ENCODE measurements around the gene MEIOC. TPM values are rescaled to one million over a fixed set of nuclear protein-coding genes. Genes with fewer than 3 reads are reported as not detected.

MEIOC gene
- total RNA-seq, 1 experiment from 2014 or later: not detected

DNA sequence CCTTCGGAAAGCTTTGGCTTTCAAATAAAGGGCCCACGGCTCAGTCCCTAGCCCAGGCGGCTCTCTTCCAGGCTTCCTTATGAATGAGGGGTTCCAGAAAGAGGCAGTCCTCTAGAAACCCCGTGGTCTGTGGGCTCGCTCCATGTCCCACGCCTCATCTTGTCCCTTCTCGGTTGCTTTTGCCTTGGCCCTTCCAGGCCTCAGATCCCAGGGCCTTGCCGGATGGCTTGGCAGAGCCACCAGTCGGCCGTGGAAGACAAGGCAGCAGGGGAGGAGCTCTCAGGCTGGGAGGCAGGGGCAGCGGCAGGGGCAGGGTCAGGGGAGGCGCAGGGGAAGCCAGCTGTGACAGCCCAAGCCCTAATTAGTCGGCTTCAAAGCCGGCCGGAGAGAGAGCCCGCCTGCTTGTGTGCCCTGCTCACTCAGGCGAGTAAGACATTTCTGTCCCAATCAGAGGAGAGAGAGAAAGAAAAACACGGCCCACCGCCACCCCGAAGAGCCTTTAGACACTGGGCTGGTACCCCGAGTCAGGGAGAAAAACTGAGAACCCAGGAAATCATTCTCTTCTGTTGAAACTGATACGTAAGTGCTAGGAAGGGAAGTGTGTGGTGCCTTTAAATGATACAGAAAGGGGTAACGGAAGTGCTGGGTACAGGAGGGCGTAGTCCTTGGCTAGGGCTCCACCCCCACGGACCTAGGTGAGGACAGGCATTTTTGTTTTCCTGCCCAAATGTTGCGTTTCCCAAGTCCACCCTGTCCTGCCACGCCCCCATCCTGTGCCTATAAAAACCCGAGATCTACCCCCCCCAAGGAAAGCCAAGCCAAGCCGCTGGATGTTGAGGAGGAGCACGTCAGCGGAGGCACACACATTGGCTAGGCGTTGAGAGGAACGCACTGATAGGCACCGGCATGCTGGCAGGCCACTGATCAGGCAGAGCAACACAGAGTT, 27.8 kb upstream of the MEIOC start:
- Histone ChIP-seq H3K79me2 (ENCODE audit: low read length) (no peaks in the 10 kb centered on the region), H3K27me3 (ENCODE audit: low read length) (no peaks in the 10 kb centered on the region), H3K9me3 (ENCODE audit: low read length) (no peaks in the 10 kb centered on the region), H3K9me2 (replicated peaks; ENCODE audit: low read length) (no peaks in the 10 kb centered on the region), H2AFZ (ENCODE audit: low read length) (no peak overlapping the region), H3K4me1 (ENCODE audit: insufficient read depth, low read length) (no peaks in the 10 kb centered on the region), H3K4me2 (ENCODE audit: low read length) (no peak overlapping the region), H3F3A (ENCODE audit: low read length, unreplicated experiment) (no peaks in the 10 kb centered on the region), H4K20me1 (ENCODE audit: low read length) (no peaks in the 10 kb centered on the region), H3K36me3 (ENCODE audit: low read depth, low read length) (no peaks in the 10 kb centered on the region), H3K27ac (ENCODE audit: low read length) (no peak overlapping the region), H3K4me3 (ENCODE audit: low read length) (no peak overlapping the region), H3K9ac (ENCODE audit: low read length) (no peak overlapping the region)
- TF ChIP-seq, protein P1, sequence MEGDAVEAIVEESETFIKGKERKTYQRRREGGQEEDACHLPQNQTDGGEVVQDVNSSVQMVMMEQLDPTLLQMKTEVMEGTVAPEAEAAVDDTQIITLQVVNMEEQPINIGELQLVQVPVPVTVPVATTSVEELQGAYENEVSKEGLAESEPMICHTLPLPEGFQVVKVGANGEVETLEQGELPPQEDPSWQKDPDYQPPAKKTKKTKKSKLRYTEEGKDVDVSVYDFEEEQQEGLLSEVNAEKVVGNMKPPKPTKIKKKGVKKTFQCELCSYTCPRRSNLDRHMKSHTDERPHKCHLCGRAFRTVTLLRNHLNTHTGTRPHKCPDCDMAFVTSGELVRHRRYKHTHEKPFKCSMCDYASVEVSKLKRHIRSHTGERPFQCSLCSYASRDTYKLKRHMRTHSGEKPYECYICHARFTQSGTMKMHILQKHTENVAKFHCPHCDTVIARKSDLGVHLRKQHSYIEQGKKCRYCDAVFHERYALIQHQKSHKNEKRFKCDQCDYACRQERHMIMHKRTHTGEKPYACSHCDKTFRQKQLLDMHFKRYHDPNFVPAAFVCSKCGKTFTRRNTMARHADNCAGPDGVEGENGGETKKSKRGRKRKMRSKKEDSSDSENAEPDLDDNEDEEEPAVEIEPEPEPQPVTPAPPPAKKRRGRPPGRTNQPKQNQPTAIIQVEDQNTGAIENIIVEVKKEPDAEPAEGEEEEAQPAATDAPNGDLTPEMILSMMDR (conservative IDR thresholded peaks at IDR 0.05; ENCODE audit: low read depth, low read length): no peak
- TF ChIP-seq EZH2 (IDR thresholded peaks at IDR 0.05; ENCODE audit: low read length, unreplicated experiment) (no peak), EZH2phosphoT487 (IDR thresholded peaks at IDR 0.05; ENCODE audit: borderline replicate concordance, low read length) (no peak)
- intact Hi-C loops (cut with micrococcal nuclease): no loop called here
- CTCF ChIA-PET: no interaction called here
- POLR2A ChIA-PET (ENCODE audit: unreplicated experiment): no interaction called here
- DNase-seq (no peak), ATAC-seq (no peak)
- BruUV-seq (replicated peaks): no TSS peak

DNA sequence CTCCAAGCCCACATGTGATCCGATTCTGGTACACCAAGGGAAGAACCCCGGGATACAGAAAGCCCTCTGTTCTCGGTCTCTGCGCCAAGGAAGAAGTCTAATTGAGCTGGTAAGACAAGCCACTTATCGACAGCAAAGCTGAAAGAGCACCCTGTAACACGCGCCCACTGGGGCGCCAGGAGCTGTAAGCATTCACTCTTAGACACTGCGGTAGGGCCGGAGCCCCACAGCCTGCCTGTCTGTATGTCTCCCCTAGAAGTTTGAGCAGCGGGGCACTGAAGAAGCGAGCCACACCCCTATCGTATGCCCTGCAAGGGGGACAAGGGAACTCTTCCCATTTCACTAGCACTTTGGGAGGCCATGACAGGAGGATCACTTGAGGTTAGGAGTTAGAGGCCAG, 27.0 kb upstream of the MEIOC start:
- no peak for ATAC-seq
- Histone ChIP-seq H3K4me3 (ENCODE audit: low read length) (no peak overlapping the region), H3K9ac (ENCODE audit: low read length) (no peak overlapping the region), H3K9me2 (replicated peaks; ENCODE audit: low read length) (no peaks in the 10 kb centered on the region), H3K27me3 (ENCODE audit: low read length) (no peaks in the 10 kb centered on the region), H3K4me2 (ENCODE audit: low read length) (no peak overlapping the region), H3K27ac (ENCODE audit: low read length) (no peak overlapping the region), H3K79me2 (ENCODE audit: low read length) (no peaks in the 10 kb centered on the region), H3K36me3 (ENCODE audit: low read depth, low read length) (no peaks in the 10 kb centered on the region), H4K20me1 (ENCODE audit: low read length) (no peaks in the 10 kb centered on the region), H3K9me3 (ENCODE audit: low read length) (no peaks in the 10 kb centered on the region), H2AFZ (ENCODE audit: low read length) (no peak overlapping the region), H3F3A (ENCODE audit: low read length, unreplicated experiment) (no peaks in the 10 kb centered on the region), H3K4me1 (ENCODE audit: insufficient read depth, low read length) (no peaks in the 10 kb centered on the region)
- intact Hi-C loops (cut with micrococcal nuclease): no loop called here
- TF ChIP-seq EZH2 (IDR thresholded peaks at IDR 0.05; ENCODE audit: low read length, unreplicated experiment): no peak
- TF ChIP-seq, protein P1 (conservative IDR thresholded peaks at IDR 0.05; ENCODE audit: low read depth, low read length): no peak
- TF ChIP-seq EZH2phosphoT487 (IDR thresholded peaks at IDR 0.05; ENCODE audit: borderline replicate concordance, low read length): no peak
- no peak for DNase-seq
- ChIA-PET POLR2A (ENCODE audit: unreplicated experiment) (no interaction called here), CTCF (no interaction called here)
- BruUV-seq (replicated peaks): no TSS peak

- H3K4me2 ChIP-seq (ENCODE audit: low read length): no peak overlapping the region
- CTCF ChIA-PET: no interaction called here
Measured at GRCh38 chr17:44630703-44631102, 25.6 kb upstream of the MEIOC start.

More at GRCh38 chr17:44630703-44631102, 25.6 kb upstream of the MEIOC start:
- no peaks in the 10 kb centered on the region for H3K9me3 ChIP-seq (ENCODE audit: low read length)
- BruUV-seq (replicated peaks): no TSS peak
- no peaks in the 10 kb centered on the region for H3F3A ChIP-seq (ENCODE audit: low read length, unreplicated experiment)
- POLR2A ChIA-PET (ENCODE audit: unreplicated experiment): no interaction called here
- no peaks in the 10 kb centered on the region for H3K79me2 ChIP-seq (ENCODE audit: low read length)
- H3K27me3 ChIP-seq (ENCODE audit: low read length): no peaks in the 10 kb centered on the region
- TF ChIP-seq, protein P1 (conservative IDR thresholded peaks at IDR 0.05; ENCODE audit: low read depth, low read length): no peak
- TF ChIP-seq EZH2phosphoT487 (IDR thresholded peaks at IDR 0.05; ENCODE audit: borderline replicate concordance, low read length): no peak
- TF ChIP-seq EZH2 (IDR thresholded peaks at IDR 0.05; ENCODE audit: low read length, unreplicated experiment): no peak
- H3K36me3 ChIP-seq (ENCODE audit: low read depth, low read length): no peaks in the 10 kb centered on the region
- no peak overlapping the region for H3K4me3 ChIP-seq (ENCODE audit: low read length)
- H3K4me1 ChIP-seq (ENCODE audit: insufficient read depth, low read length): no peaks in the 10 kb centered on the region
- DNase-seq (no peak), ATAC-seq (no peak)
- no peak overlapping the region for H3K27ac ChIP-seq (ENCODE audit: low read length)
- H3K9ac ChIP-seq (ENCODE audit: low read length): no peak overlapping the region
- H3K9me2 ChIP-seq (replicated peaks; ENCODE audit: low read length): no peaks in the 10 kb centered on the region
- H4K20me1 ChIP-seq (ENCODE audit: low read length): no peaks in the 10 kb centered on the region
- H2AFZ ChIP-seq (ENCODE audit: low read length): no peak overlapping the region
- intact Hi-C loops (cut with micrococcal nuclease): no loop called here

Measured in PC-3 (cell line).